Loucy (cell line): ENCODE results near the gene PPP2R5E.

Experiments used
- CTCF ChIP-seq: fragments of 200-600 bp; sonication (generic); conservative IDR thresholded peaks from 2 replicates; pipeline ENCODE4 v1.5.1; 2014; ENCODE audit warnings: mild to moderate bottlenecking, antibody characterized with exemption, low read length
- EZH2phosphoT487 ChIP-seq: fragments of 200-600 bp; IDR thresholded peaks from 2 replicates; pipeline ENCODE4 v1.6.1; 2018; ENCODE audit warnings: antibody characterized with exemption, mild to moderate bottlenecking, moderate library complexity, borderline replicate concordance

GRCh38 chr14:63435838-63436237, 107.3 kb downstream of the PPP2R5E start:
- TF ChIP-seq CTCF (no peak), EZH2phosphoT487 (no peak)
